HEK293 (cell line): Measurements from ENCODE around the gene TP73.

Experiments used
- CTCF ChIA-PET: fragments of 350-600 bp; formaldehyde crosslinking; extraction: SDS; loops from one replicate; lab custom pipeline; 2021; ENCODE audit warnings: antibody characterized with exemption; lab: Yijun Ruan, JAX
- POLR2A ChIA-PET: fragments of 300-600 bp; formaldehyde crosslinking; extraction: SDS; loops from one replicate; lab custom pipeline; 2020; ENCODE audit warnings: antibody characterized with exemption, inconsistent platforms; lab: Yijun Ruan, JAX
- H3K27ac ChIP-seq: fragments of 200-500 bp; sonication (Bioruptor generic); 2 replicates; pipeline ENCODE4 v1.5.1; 2014; ENCODE audit warnings: low read depth, low read length, control low read depth, inconsistent platforms; ENCODE audit errors: extremely low read depth
- H3K36me3 ChIP-seq, 2 experiments: fragments of 200-500 bp in 1 of 2; sonication (Bioruptor generic) in 1 of 2; 1 replicate in 1 of 2; 2 replicates in 1 of 2; pipeline ENCODE4 v1.5.1; 2014 to 2017; ENCODE audit warnings: inconsistent platforms in 2 of 2, low read length in 2 of 2; ENCODE audit not compliant: control insufficient read depth in 2 of 2, insufficient read depth in 1 of 2
- H3K4me1 ChIP-seq: fragments of 200-500 bp; sonication (Bioruptor generic); 2 replicates; pipeline ENCODE4 v1.5.1; 2014; ENCODE audit warnings: mild to moderate bottlenecking, low read length, inconsistent platforms; ENCODE audit not compliant: control insufficient read depth, insufficient read depth
- H3K4me3 ChIP-seq: 2 replicates; pipeline ENCODE4 v1.5.1; 2011; ENCODE audit warnings: low read depth, mild to moderate bottlenecking, control low read depth, low read length, moderate library complexity
- H3K9me3 ChIP-seq: fragments of 200-500 bp; sonication (Bioruptor generic); 2 replicates; pipeline ENCODE4 v1.5.1; 2014; ENCODE audit warnings: low read depth, low read length, inconsistent platforms; ENCODE audit not compliant: control insufficient read depth, insufficient read depth
- GLI2 ChIP-seq: fragments of 450-650 bp; formaldehyde crosslinking; IDR thresholded peaks from 2 replicates; pipeline ENCODE4; 2017; ENCODE audit warnings: missing biosample characterization, missing genetic modification characterization, low read depth, borderline replicate concordance
- GLIS1 ChIP-seq: fragments of 450-650 bp; formaldehyde crosslinking; IDR thresholded peaks from 2 replicates; pipeline ENCODE4 v1.5.1; 2016; ENCODE audit warnings: missing biosample characterization, missing genetic modification characterization
- GLIS2 ChIP-seq: fragments of 450-650 bp; formaldehyde crosslinking; IDR thresholded peaks from 2 replicates; pipeline ENCODE4 v1.5.1; 2016; ENCODE audit warnings: missing biosample characterization, missing genetic modification characterization
- INSM2 ChIP-seq: fragments of 450-650 bp; formaldehyde crosslinking; IDR thresholded peaks from 2 replicates; pipeline ENCODE4 v1.5.1; 2016; ENCODE audit warnings: missing biosample characterization, missing genetic modification characterization
- MEIS1 ChIP-seq: sonication (generic); formaldehyde crosslinking; IDR thresholded peaks from 2 replicates; pipeline ENCODE4 v1.8.1; 2022; ENCODE audit warnings: missing genetic modification reagents, mild to moderate bottlenecking, borderline replicate concordance
- SP2 ChIP-seq: fragments of 450-650 bp; formaldehyde crosslinking; IDR thresholded peaks from 2 replicates; pipeline ENCODE4 v1.5.1; 2016; ENCODE audit warnings: missing biosample characterization, missing genetic modification characterization
- ZBTB20 ChIP-seq: fragments of 450-650 bp; formaldehyde crosslinking; IDR thresholded peaks from 2 replicates; pipeline ENCODE4 v1.5.1; 2016; ENCODE audit warnings: missing biosample characterization, missing genetic modification characterization
- ZBTB6 ChIP-seq: fragments of 450-650 bp; formaldehyde crosslinking; IDR thresholded peaks from 2 replicates; pipeline ENCODE4 v1.5.1; 2017; ENCODE audit warnings: missing biosample characterization, missing genetic modification characterization
- ZBTB7A ChIP-seq: fragments of 450-650 bp; formaldehyde crosslinking; IDR thresholded peaks from 2 replicates; pipeline ENCODE4 v1.5.1; 2016; ENCODE audit warnings: low read depth, missing biosample characterization, missing genetic modification characterization
- ZFHX2 ChIP-seq: fragments of 450-650 bp; formaldehyde crosslinking; conservative IDR thresholded peaks from 2 replicates; pipeline ENCODE4 v1.5.1; 2016; ENCODE audit warnings: missing biosample characterization, missing genetic modification characterization
- ZNF121 ChIP-seq: fragments of 450-650 bp; formaldehyde crosslinking; IDR thresholded peaks from 2 replicates; pipeline ENCODE4 v1.5.1; 2016; ENCODE audit warnings: missing biosample characterization, missing genetic modification characterization
- ZNF133 ChIP-seq: fragments of 450-650 bp; formaldehyde crosslinking; IDR thresholded peaks from 2 replicates; pipeline ENCODE4 v1.5.1; 2016; ENCODE audit warnings: missing biosample characterization, missing genetic modification characterization
- ZNF2 ChIP-seq: fragments of 450-650 bp; formaldehyde crosslinking; IDR thresholded peaks from 2 replicates; pipeline ENCODE4 v1.5.1; 2016; ENCODE audit warnings: missing biosample characterization, missing genetic modification characterization
- ZNF223 ChIP-seq: fragments of 450-650 bp; formaldehyde crosslinking; IDR thresholded peaks from 2 replicates; pipeline ENCODE4 v1.5.1; 2016; ENCODE audit warnings: missing biosample characterization, missing genetic modification characterization
- ZNF248 ChIP-seq: fragments of 450-650 bp; formaldehyde crosslinking; IDR thresholded peaks from 2 replicates; pipeline ENCODE4 v1.5.1; 2017; ENCODE audit warnings: missing biosample characterization, missing genetic modification characterization
- ZNF423 ChIP-seq: fragments of 450-650 bp; formaldehyde crosslinking; IDR thresholded peaks from 2 replicates; pipeline ENCODE4 v1.5.1; 2016; ENCODE audit warnings: missing biosample characterization, missing genetic modification characterization
- ZNF449 ChIP-seq: fragments of 450-650 bp; formaldehyde crosslinking; IDR thresholded peaks from 2 replicates; pipeline ENCODE4 v1.5.1; 2017; ENCODE audit warnings: missing biosample characterization, mild to moderate bottlenecking, missing genetic modification characterization, moderate library complexity
- ZNF560 ChIP-seq: fragments of 450-650 bp; formaldehyde crosslinking; IDR thresholded peaks from 2 replicates; pipeline ENCODE4 v1.5.1; 2017; ENCODE audit warnings: missing biosample characterization, missing genetic modification characterization, borderline replicate concordance
- ZNF561 ChIP-seq: fragments of 450-650 bp; IDR thresholded peaks from 2 replicates; pipeline ENCODE4 v1.5.1; 2018; ENCODE audit warnings: missing biosample characterization, missing genetic modification characterization, borderline replicate concordance
- ZNF610 ChIP-seq: fragments of 450-650 bp; formaldehyde crosslinking; IDR thresholded peaks from 2 replicates; pipeline ENCODE4 v1.5.1; 2016; ENCODE audit warnings: missing biosample characterization, missing genetic modification characterization, borderline replicate concordance
- ZNF654 ChIP-seq: fragments of 450-650 bp; formaldehyde crosslinking; IDR thresholded peaks from 2 replicates; pipeline ENCODE4 v1.5.1; 2016; ENCODE audit warnings: low read depth, missing biosample characterization, missing genetic modification characterization
- ZNF664 ChIP-seq: fragments of 450-650 bp; formaldehyde crosslinking; IDR thresholded peaks from 2 replicates; pipeline ENCODE4 v1.5.1; 2016; ENCODE audit warnings: missing biosample characterization, missing genetic modification characterization
- ZNF707 ChIP-seq: fragments of 450-650 bp; formaldehyde crosslinking; IDR thresholded peaks from 2 replicates; pipeline ENCODE4 v1.5.1; 2016; ENCODE audit warnings: missing biosample characterization, missing genetic modification characterization
- ZNF747 ChIP-seq: fragments of 450-650 bp; formaldehyde crosslinking; IDR thresholded peaks from 2 replicates; pipeline ENCODE4 v1.5.1; 2016; ENCODE audit warnings: missing biosample characterization, missing genetic modification characterization
- ZNF776 ChIP-seq: fragments of 450-650 bp; formaldehyde crosslinking; IDR thresholded peaks from 2 replicates; pipeline ENCODE4 v1.5.0; 2017; ENCODE audit warnings: missing biosample characterization, missing genetic modification characterization, borderline replicate concordance
- ZSCAN16 ChIP-seq: fragments of 450-650 bp; formaldehyde crosslinking; IDR thresholded peaks from 2 replicates; pipeline ENCODE4 v1.5.1; 2016; ENCODE audit warnings: missing biosample characterization, missing genetic modification characterization
- ZXDB ChIP-seq: fragments of 450-650 bp; formaldehyde crosslinking; IDR thresholded peaks from 2 replicates; pipeline ENCODE4 v1.5.1; 2016; ENCODE audit warnings: missing biosample characterization, missing genetic modification characterization
- TF ChIP-seq, protein P1 (sequence below): fragments of 450-650 bp; formaldehyde crosslinking; IDR thresholded peaks from 2 replicates; pipeline ENCODE4 v1.5.1; 2017; ENCODE audit warnings: missing biosample characterization, missing genetic modification characterization

Gene TP73

DNA sequence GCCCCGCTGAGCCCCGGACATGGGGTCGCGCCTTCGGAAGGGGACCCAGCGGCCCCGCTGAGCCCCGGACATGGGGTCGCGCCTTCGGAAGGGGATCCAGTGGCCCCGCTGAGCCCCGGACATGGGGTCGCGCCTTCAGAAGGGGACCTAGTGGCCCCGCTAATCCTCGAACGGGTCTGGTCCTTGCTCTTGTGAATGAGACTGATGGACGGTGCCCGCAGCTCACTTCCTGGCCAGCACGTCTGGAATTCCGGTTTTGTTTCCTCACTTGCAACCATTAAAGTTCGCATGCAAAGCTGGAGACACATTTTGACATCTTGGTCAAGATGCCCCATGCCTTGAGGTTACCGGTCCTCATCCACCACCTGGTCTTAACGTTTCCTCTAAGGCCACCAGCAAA is 8.0 kb upstream of the TP73 start:
- H3K4me1 ChIP-seq = no peaks in the 10 kb centered on the region
- ChIA-PET CTCF (no interaction called here), POLR2A (no interaction called here)
- TF ChIP-seq ZBTB7A (no peak), ZFHX2 (tag by site-specific recombination) (no peak), ZNF654 (tag by site-specific recombination) (no peak), MEIS1 (no peak), ZNF664 (tag by site-specific recombination) (no peak), ZNF560 (no peak), ZNF747 (tag by site-specific recombination) (no peak), ZNF248 (tag by site-specific recombination) (no peak), ZNF423 (no peak), ZNF561 (tag by site-specific recombination) (no peak), ZBTB20 (tag by site-specific recombination) (no peak), ZNF133 (tag by site-specific recombination) (no peak), ZSCAN16 (tag by site-specific recombination) (no peak), ZBTB6 (no peak), GLIS1 (tag by site-specific recombination) (no peak), GLIS2 (tag by site-specific recombination) (no peak)
- no peak overlapping the region for H3K27ac ChIP-seq
- H3K36me3 ChIP-seq = peaks cover 0 to 86% of the 10 kb centered on the region in 2 experiments; a peak in 2 of 3 replicates
- H3K9me3 ChIP-seq = no peaks in the 10 kb centered on the region
- no peak overlapping the region for H3K4me3 ChIP-seq

GRCh38 chr1:3645247-3645646 is 7.1 kb upstream of the TP73 start:
- TF ChIP-seq ZNF223 (tag by site-specific recombination) = no peak
- TF ChIP-seq ZNF449 = no peak
- TF ChIP-seq ZNF707 (tag by site-specific recombination) = no peak
- TF ChIP-seq SP2 = no peak
- no peak for TF ChIP-seq ZNF610
- no peak for TF ChIP-seq ZNF2
- TF ChIP-seq, protein P1, sequence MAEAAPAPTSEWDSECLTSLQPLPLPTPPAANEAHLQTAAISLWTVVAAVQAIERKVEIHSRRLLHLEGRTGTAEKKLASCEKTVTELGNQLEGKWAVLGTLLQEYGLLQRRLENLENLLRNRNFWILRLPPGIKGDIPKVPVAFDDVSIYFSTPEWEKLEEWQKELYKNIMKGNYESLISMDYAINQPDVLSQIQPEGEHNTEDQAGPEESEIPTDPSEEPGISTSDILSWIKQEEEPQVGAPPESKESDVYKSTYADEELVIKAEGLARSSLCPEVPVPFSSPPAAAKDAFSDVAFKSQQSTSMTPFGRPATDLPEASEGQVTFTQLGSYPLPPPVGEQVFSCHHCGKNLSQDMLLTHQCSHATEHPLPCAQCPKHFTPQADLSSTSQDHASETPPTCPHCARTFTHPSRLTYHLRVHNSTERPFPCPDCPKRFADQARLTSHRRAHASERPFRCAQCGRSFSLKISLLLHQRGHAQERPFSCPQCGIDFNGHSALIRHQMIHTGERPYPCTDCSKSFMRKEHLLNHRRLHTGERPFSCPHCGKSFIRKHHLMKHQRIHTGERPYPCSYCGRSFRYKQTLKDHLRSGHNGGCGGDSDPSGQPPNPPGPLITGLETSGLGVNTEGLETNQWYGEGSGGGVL (tag by site-specific recombination) = no peak
- no peak for TF ChIP-seq ZNF776 (tag by site-specific recombination)
- no peak for TF ChIP-seq GLI2
- TF ChIP-seq ZXDB (tag by site-specific recombination) = no peak
- no peak for TF ChIP-seq INSM2 (tag by site-specific recombination)
- no peak for TF ChIP-seq ZNF121 (tag by site-specific recombination)
- H3K4me1 ChIP-seq = no peaks in the 10 kb centered on the region

More at GRCh38 chr1:3645247-3645646, 7.1 kb upstream of the TP73 start:
- POLR2A ChIA-PET = no interaction called here
- Histone ChIP-seq H3K4me3 (no peak overlapping the region), H3K27ac (no peak overlapping the region), H3K36me3 (peaks cover 0 to 76% of the 10 kb centered on the region in 2 experiments; a peak in 2 of 3 replicates), H3K9me3 (no peaks in the 10 kb centered on the region)
- CTCF ChIA-PET = no interaction called here
